Measurements from ENCODE around the gene AK4. TPM values are rescaled to one million over a fixed set of nuclear protein-coding genes. Genes with fewer than 3 reads are reported as not detected.

The AK4 gene
- total RNA-seq, 2 experiments from 2014 or later, result 79.5 to 81.3 TPM

Other genes starting within 250 kb of the AK4 start
- gene JAK1, start 181.7 kb upstream of the AK4 start, total RNA-seq, result 100 to 1,000 TPM; 213 to 236 TPM
- gene DNAJC6, start 161.3 kb downstream of the AK4 start, total RNA-seq, result 1 to 10 TPM; 3.3 to 4.0 TPM

All from activated naive CD8-positive, alpha-beta T cell treated with anti-CD3 and anti-CD28 coated beads, Interleukin-2, amount 10 ng/mL, durations not matched to agents 7 days and 5 days (primary cell).